Measurements from ENCODE around the gene FOXF1. TPM values are rescaled to one million over a fixed set of nuclear protein-coding genes. Genes with fewer than 3 reads are reported as not detected.

FOXF1 gene
- total and polyA plus RNA-seq, 9 of the 15 experiments (the other 6 are each of a cell fraction or from before 2014, with no cell fraction given), result 0.04 TPM; not detected in 8

- no peak for TF ChIP-seq MGA (IDR thresholded peaks at IDR 0.05)
- no peak for TF ChIP-seq HMGXB4 (CRISPR knock-in tag; IDR thresholded peaks at IDR 0.05)
- TF ChIP-seq LCOR (CRISPR knock-in tag; IDR thresholded peaks at IDR 0.05), result no peak
- no peak for TF ChIP-seq POLR3G (IDR thresholded peaks at IDR 0.05; ENCODE audit: extremely low read depth, insufficient read length, insufficient replicate concordance)
- TF ChIP-seq ZNF121 (CRISPR knock-in tag; conservative IDR thresholded peaks at IDR 0.05), result no peak
- TF ChIP-seq HES1 (IDR thresholded peaks at IDR 0.05; ENCODE audit: low read depth), result no peak
Measured at GRCh38 chr16:86525696-86526095, 15.4 kb downstream of the FOXF1 start (continued).

Data from K562 (cell line).